ENCODE results near the gene MAGEA10.
"Not testable (repeated sequence)": the region's sequence is repeated elsewhere in the genome, so short reads cannot be mapped to it uniquely, and the experiment has no call there.

The MAGEA10 gene

GRCh38 chrX:152138388-152138784, at the start of gene MAGEA10:
TSS of gene MAGEA10 (minus strand) at chrX:152138577. CDS start at chrX:152135620, 2,957 bp downstream.
- DNase-seq = no peak

GRCh38 chrX:152177497-152178269, 39.3 kb upstream of the MAGEA10 start:
- DNase-seq = no peak

- DNase-seq = no peak
These were observed 38.7 kb upstream of the MAGEA10 start for GRCh38 chrX:152177052-152177451.

GRCh38 chrX:152175892-152176291, 37.5 kb upstream of the MAGEA10 start:
- not testable (repeated sequence) for DNase-seq

GRCh38 chrX:152173923-152174322, 35.5 kb upstream of the MAGEA10 start:
- not testable (repeated sequence) for DNase-seq

GRCh38 chrX:152170621-152171020, 32.2 kb upstream of the MAGEA10 start:
- no peak for DNase-seq

- DNase-seq = no peak
These were observed 26.8 kb upstream of the MAGEA10 start for GRCh38 chrX:152165033-152165743.

GRCh38 chrX:152157042-152157441, 18.7 kb upstream of the MAGEA10 start:
- DNase-seq = no peak

GRCh38 chrX:152155766-152156310, 17.5 kb upstream of the MAGEA10 start:
- DNase-seq = no peak

GRCh38 chrX:152154050-152154449, 15.7 kb upstream of the MAGEA10 start:
- no peak for DNase-seq

GRCh38 chrX:152151256-152151655, 12.9 kb upstream of the MAGEA10 start:
- no peak for DNase-seq

- no peak for DNase-seq
These were observed 11.3 kb upstream of the MAGEA10 start for GRCh38 chrX:152149648-152150047.

- no peak for DNase-seq
These were observed 1.2 kb upstream of the MAGEA10 start for GRCh38 chrX:152139589-152139988.

- no peak for DNase-seq
These were observed 498 bp downstream of the MAGEA10 start for GRCh38 chrX:152137771-152138387.

GRCh38 chrX:152136312-152136711, 2.1 kb downstream of the MAGEA10 start:
- no peak for DNase-seq

- no peak for DNase-seq
These were observed 6.9 kb downstream of the MAGEA10 start for GRCh38 chrX:152131525-152131924.

GRCh38 chrX:152129069-152129844, 9.1 kb downstream of the MAGEA10 start:
- DNase-seq = peak; percentile 43

GRCh38 chrX:152117305-152117704, 21.1 kb downstream of the MAGEA10 start:
- no peak for DNase-seq

GRCh38 chrX:152108527-152108926, 29.9 kb downstream of the MAGEA10 start:
- DNase-seq = no peak

GRCh38 chrX:152103866-152104265, 34.5 kb downstream of the MAGEA10 start:
- no peak for DNase-seq

GRCh38 chrX:152086141-152086540, 52.2 kb downstream of the MAGEA10 start:
- no peak for DNase-seq
